GM21367 (cell line): ENCODE data around the gene SLC24A3.

Source experiments
- ATAC-seq: cut with Tn5 transposase; IDR thresholded peaks from one replicate; pipeline ENCODE4 v1.9.1; 2021; ENCODE audit not compliant: unreplicated experiment

SLC24A3 gene

GRCh38 chr20:19269737-19270340 lies 57.4 kb downstream of the SLC24A3 start:
- no peak for ATAC-seq

DNA sequence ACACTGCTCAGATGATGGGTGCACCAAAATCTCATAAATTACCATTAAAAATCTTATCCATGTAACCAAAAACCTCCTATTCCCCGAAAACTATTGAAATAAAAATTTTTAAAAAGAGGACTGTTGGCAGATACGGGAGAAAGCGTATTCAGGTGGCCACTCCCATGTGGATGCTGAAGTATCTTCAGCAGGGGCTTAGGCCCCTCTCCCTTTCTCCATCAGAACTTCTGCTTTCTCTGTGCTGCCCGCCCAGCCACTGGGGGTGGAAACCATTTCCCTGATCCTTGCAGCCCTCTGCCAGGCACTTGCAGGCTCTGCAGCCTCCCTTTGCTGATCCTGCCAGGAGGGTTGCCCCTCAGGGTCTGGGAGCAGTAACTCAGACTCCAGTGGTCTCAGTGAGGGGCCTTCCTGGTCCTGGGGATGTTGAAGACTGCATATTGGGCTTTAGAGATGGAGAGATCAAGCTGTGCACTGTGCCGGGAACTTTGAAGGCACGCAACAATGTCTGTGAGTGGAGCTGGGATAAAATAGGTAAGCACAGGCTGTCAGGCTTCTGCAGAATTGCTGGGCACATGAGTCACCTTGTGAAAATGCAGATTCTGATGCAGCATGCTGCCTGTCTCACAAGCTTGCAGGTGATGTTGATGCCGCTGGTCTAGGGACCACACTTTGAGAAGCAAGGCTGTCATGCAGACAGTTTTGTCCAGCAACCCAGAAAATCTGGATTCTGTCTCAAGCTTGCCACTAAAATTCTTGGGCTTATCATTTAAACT lies 59.6 kb downstream of the SLC24A3 start:
- ATAC-seq = no peak

DNA sequence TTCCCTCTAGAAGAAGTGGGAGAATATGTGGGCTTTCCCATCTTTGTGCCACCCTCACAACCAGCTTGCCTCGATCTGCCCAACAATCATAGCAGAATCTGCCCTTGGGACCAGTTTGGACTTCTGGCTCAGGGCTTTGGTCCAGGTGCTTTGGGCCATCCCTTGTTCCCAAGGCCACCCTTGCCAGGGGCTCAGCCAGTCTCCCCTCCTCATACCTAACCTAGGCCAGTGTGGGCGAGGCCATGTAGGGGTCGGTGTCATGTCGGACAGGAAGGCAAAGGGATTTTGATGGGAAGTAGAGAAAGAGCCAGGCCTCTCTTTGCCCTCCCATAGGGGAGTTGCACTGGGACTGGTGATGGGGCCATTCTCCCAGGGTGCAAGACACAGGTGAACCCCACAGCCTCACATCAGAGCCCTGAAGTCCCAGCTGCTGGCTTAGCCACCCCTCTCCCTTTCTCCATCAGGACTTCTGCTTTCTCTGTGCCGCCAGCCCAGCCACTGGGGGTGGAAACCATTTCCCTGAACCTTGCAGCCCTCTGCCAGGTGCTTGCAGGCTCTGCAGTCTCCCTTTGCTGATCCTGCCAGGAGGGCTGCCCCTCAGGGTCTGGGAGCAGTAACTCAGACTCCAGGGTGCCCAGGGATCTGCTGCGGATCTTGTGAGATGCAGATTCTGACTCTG lies 60.7 kb downstream of the SLC24A3 start:
- ATAC-seq = no peak

DNA sequence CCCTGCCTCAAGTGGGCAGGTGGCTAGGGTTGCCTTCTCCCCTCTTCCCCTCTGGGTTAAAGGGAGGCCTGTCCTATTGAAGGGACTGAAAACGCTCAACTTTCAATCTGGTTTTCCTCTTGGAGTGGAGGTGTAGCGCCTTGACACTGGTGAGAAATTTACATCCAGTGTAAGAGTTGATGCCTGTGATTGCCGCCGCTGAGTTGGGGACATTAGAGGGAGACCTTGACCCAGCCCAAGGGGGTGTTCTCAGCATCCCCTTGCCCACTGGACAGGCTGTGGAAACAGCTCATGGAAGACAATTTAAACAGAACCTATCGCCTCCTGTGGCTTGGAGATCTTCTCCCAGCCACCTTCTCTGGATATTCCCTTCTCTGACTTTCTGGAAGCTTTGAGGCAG lies 61.6 kb downstream of the SLC24A3 start:
- ATAC-seq = no peak

DNA sequence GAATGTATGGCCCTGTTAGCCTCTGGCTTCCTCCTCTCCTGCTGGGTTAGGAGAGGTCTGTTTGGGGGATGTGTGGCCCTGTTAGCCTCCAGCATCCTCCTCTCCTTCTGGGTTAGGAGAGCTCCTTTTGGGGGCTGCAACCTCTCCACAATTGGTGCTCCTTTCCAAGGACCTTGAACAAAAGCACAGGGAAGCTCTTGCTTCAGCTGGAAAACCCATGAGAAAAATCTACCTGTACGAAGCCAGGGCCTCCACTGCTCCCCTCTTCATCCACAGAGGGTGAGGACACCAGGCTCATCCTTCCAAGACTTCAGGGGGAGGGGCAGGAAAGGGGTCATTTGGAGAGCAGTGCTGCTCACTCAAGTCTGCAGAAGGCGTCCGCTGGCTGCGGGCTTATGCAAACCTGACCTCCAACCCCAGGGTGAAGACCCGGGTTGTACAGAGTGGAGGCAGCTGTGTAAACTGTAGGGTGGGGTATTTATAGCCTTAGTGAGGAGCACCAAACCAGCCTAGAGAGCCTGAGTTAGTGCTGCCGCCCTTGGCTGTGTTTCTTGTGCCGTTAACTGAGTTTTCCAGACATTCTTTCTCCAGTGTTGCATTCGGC lies 62.1 kb downstream of the SLC24A3 start:
- ATAC-seq = no peak

- ATAC-seq = no peak
Observed at GRCh38 chr20:19275038-19275629, 62.7 kb downstream of the SLC24A3 start.

- no peak for ATAC-seq
Observed at GRCh38 chr20:19275630-19276071, 63.2 kb downstream of the SLC24A3 start.

- ATAC-seq = no peak
Observed at GRCh38 chr20:19277381-19277780, 64.9 kb downstream of the SLC24A3 start.

DNA sequence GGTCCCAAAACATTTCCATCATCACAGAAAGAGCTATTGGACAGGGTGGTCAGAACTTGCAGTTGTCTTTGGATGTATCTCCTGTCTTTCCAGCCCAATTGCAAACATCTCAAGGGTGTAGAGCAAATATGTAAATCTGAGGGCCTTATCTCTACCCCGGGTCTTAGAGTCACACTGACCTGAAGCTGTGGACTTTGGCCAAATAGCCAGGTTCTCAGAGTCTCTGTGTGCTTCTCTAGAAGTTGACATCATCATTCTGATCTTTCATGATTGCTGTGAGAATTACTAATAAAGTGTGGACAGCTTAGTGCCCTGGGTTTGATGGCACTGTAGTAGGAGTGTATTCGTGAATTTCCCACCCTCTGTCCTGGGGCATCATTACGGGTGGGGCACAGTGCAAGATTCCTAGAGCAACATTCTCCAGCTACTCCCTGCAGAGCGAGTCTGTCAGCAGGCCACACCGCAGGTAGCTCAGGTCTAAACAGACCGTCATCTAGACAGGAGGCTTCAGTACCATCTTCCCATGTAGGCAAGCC lies 71.1 kb downstream of the SLC24A3 start:
- no peak for ATAC-seq

GRCh38 chr20:19284400-19285178 lies 72.1 kb downstream of the SLC24A3 start:
- ATAC-seq = no peak

GRCh38 chr20:19285436-19285835 lies 73.0 kb downstream of the SLC24A3 start:
- no peak for ATAC-seq

- ATAC-seq = no peak
Observed at GRCh38 chr20:19288061-19288460, 75.6 kb downstream of the SLC24A3 start.

DNA sequence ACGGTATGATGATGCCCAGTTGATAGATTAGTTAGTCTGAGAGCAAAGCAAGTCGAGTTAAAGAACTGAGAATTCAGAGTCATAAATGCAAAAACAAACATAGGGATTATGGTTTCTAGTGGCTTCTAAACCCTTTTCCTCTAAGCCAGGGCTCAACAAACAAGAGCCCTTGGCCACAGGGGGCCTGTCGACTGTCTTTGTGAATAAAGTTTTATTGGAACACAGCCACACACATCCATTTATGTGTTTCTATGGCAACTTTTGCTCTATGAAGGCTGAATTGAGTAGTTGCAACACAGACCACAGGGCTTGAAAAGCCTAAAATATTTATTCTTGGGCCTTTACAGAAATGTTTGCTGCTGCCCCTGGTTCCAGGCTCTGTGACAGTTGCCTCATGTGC lies 76.2 kb downstream of the SLC24A3 start:
- ATAC-seq = no peak

GRCh38 chr20:19289451-19289850 lies 77.0 kb downstream of the SLC24A3 start:
- no peak for ATAC-seq

DNA sequence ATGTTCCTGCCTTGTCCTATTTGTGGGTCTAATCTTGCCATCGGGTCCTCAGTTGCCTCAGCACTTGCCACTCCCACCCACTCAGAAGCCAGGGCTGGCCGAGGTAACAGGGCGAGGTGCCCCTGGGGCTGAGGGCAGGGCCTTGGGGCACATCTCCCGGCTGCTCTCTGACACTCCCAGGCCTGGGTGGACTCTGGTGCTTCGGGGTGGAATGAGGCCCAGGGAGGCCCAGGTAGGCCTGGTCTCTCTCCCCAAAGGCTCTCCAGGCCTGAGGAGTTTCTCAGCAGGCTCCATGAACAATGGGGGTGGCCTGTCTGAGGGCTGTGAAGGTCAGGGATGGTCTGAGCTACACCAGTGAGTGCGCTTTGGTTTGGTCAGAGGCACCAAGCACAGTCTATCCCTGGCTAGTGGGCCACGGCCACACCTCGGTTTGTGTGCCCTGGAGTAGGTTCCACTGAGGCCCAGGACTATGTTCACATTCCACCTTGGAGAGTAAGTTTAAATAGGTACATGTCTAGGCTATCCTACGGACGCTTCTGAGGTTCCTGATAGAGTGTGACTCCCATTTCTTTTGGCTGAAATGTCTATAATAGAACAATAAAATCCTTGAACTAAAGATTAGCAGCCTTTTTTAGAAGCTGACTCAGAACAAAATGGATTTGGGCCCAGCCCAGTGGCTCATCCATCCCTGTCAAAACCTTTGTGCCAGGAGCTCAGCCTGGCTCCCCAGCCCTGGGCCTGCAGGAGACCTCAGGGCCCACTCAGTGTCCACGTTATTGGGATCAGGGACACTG lies 78.8 kb downstream of the SLC24A3 start:
- ATAC-seq = no peak

GRCh38 chr20:19291818-19292132 lies 79.3 kb downstream of the SLC24A3 start:
- ATAC-seq = no peak

DNA sequence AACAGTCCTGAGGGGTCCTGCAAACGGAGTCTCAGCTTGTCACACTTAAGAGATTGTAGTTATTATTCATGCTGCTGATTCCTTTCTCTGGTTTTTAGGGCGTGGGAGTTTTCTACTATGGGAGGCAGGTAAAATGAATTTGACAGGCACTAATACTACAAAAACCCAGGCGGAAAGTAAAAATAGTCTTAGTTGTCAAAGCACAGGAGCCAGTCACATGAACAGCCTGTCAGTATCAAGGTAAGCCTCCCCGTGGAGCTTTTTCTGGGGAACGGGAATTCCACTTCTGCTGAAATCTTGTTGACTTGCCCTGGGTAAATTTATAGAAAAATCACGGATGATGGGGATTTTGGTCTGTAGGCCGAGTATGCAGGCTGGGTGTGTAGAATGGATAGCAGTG lies 79.8 kb downstream of the SLC24A3 start:
- ATAC-seq = no peak

DNA sequence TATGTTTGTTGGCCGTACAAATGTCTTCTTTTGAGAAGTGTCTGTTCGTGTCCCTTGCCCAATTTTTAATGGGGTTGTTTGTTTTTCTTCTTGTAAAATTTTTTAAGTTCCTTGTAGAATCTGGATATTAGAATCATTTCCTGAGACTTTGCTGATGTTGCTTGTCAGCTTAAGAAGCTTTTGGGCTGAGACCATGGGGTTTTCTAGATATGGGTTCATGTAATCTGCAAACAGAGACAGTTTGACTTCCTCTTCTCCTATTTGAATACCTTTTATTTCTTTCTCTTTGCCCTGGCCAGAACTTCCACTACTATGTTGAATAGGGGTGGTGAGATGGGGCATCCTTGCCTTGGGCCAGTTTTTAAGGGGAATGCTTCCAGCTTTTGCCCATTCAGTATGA lies 82.6 kb downstream of the SLC24A3 start:
- ATAC-seq = no peak

- no peak for ATAC-seq
Observed at GRCh38 chr20:19298652-19299051, 86.2 kb downstream of the SLC24A3 start.

- ATAC-seq = no peak
Observed at GRCh38 chr20:19300395-19300794, 88.0 kb downstream of the SLC24A3 start.
